ENCODE data around the gene PXYLP1.

DNA sequence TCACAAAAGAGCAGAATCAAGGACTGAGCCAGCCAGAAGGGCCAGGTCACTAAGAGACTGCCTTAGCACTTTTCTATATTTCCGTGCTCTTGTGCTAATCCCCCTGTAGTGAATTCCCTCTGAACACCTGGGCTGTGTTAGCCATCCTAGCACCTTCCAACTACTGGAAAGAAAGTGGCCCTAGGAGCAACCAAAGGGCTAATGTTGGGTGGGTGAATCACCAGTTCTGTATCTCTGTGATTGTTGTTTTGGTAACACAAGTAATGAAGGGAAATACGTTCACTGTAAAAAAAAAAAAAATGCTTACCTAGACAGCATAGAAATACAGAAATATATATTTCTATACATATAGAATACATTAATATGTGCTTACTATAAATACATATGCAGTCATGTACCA lies 43.9 kb downstream of the PXYLP1 start:
- TF ChIP-seq, protein P1, sequence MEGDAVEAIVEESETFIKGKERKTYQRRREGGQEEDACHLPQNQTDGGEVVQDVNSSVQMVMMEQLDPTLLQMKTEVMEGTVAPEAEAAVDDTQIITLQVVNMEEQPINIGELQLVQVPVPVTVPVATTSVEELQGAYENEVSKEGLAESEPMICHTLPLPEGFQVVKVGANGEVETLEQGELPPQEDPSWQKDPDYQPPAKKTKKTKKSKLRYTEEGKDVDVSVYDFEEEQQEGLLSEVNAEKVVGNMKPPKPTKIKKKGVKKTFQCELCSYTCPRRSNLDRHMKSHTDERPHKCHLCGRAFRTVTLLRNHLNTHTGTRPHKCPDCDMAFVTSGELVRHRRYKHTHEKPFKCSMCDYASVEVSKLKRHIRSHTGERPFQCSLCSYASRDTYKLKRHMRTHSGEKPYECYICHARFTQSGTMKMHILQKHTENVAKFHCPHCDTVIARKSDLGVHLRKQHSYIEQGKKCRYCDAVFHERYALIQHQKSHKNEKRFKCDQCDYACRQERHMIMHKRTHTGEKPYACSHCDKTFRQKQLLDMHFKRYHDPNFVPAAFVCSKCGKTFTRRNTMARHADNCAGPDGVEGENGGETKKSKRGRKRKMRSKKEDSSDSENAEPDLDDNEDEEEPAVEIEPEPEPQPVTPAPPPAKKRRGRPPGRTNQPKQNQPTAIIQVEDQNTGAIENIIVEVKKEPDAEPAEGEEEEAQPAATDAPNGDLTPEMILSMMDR (IDR thresholded peaks at IDR 0.05) = no peak
- no peak for TF ChIP-seq EP300 (IDR thresholded peaks at IDR 0.05)

Measured in sigmoid colon (tissue), 4 donors.